Endothelial cell of hepatic sinusoid (primary cell): ENCODE data around the gene KHDRBS1.
"Not testable (repeated sequence)": the region's sequence is repeated elsewhere in the genome, so short reads cannot be mapped to it uniquely, and the experiment has no call there.

Experiments
- in situ Hi-C: cut with HindIII; loops from 2 replicates; pipeline ENCODE4 v1.10.0; 2017; ENCODE audit warnings: low sequenced_read_pairs

Gene KHDRBS1, protein sequence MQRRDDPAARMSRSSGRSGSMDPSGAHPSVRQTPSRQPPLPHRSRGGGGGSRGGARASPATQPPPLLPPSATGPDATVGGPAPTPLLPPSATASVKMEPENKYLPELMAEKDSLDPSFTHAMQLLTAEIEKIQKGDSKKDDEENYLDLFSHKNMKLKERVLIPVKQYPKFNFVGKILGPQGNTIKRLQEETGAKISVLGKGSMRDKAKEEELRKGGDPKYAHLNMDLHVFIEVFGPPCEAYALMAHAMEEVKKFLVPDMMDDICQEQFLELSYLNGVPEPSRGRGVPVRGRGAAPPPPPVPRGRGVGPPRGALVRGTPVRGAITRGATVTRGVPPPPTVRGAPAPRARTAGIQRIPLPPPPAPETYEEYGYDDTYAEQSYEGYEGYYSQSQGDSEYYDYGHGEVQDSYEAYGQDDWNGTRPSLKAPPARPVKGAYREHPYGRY

GRCh38 chr1:32013386-32014198 is at the start of gene KHDRBS1:
TSS of gene KHDRBS1 (plus strand) at chr1:32013868. CDS start at chr1:32013996, 128 bp downstream.
- in situ Hi-C loops = no loop called here

GRCh38 chr1:31970873-31971272 is 42.8 kb upstream of the KHDRBS1 start:
- in situ Hi-C loops = no loop called here

GRCh38 chr1:31976401-31976800 is 37.3 kb upstream of the KHDRBS1 start:
- in situ Hi-C loops = loop anchor here (25.0 kb wide), 1 partner anchor 164 kb away; the partner anchor contains the start of gene SPOCD1

- in situ Hi-C loops = loop anchor here (25.0 kb wide), 1 partner anchor 165 kb away; the partner anchor contains the start of gene SPOCD1
Measured at GRCh38 chr1:31977385-31978131, 36.1 kb upstream of the KHDRBS1 start.

GRCh38 chr1:31978843-31979400 is 34.7 kb upstream of the KHDRBS1 start:
- in situ Hi-C loops = loop anchor here (25.0 kb wide), 1 partner anchor 167 kb away; the partner anchor contains the start of gene SPOCD1

DNA sequence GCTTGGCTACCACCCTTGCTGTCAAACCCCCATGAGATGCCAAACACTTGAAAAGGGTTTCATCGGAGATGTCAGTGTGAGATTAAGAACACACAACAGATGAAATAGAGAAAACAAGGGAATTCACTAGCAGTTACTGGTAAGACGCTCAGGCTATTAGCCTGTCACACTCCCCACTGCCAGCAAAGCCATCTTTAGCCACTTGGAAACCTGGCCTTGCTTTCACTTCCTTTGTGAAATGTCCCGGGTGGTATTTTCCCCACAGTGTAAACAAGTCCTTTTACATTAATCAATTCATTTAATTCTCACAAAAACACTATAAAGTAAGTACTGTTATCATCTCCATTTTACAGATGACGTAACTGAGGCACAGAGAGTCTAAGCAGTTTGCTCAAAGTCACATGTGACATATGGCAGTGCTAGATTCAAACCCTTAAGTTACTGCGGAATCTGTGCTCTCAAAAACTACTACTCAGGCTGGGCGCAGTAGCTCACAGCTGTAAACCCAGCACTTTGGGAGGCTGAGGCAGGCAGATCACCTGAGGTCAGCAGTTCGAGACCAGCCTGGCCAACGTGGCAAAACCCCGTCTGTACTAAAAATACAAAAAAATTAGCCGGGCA is 32.7 kb upstream of the KHDRBS1 start:
- in situ Hi-C loops = loop anchor here (25.0 kb wide), 1 partner anchor 169 kb away; the partner anchor contains the start of gene SPOCD1

- in situ Hi-C loops = loop anchor here (25.0 kb wide), 1 partner anchor 169 kb away; the partner anchor contains the start of gene SPOCD1
Measured at GRCh38 chr1:31981456-31981839, 32.2 kb upstream of the KHDRBS1 start.

DNA sequence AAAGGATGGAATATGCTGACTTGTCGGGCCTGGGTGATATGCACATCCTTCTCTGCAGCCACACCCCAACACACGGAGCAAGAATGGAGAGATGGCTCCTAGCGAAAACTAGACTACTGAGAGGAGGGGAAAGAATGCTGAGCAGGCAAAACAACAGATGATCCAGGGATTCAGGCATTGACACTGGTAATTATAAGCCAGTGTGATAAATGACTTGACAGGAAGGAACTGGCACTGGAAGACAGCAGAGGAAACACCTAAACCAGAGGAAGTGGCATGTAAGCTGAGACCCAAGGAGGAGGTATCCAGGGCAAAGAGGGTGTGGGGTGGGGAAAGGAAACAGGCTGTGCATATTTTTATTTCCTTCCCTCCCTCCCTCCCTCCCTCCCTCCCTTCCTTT is 31.7 kb upstream of the KHDRBS1 start:
- in situ Hi-C loops = loop anchor here (25.0 kb wide), 1 partner anchor 170 kb away; the partner anchor contains the start of gene SPOCD1

GRCh38 chr1:31984419-31985347 is 29.0 kb upstream of the KHDRBS1 start:
- in situ Hi-C loops = loop anchor here (25.0 kb wide), 1 partner anchor 172 kb away; the partner anchor contains the start of gene SPOCD1

DNA sequence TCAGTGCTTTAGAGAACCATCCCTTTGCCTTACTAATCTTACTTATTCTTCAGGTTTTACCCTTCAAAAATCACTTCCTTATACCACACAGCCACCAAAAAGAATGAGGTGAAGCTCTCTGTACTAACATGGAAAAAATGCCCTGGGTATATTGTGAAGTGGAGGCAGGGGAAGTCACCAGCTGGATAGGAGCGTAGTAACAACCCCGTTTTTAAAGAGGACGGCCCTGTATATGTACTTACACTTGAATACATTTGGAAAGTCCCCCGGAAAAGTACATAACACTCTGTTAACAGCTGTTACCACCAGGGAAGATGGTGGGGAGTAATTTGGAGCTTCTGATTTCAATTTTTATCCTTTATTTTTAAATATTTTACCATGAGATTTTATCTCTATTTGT is 28.2 kb upstream of the KHDRBS1 start:
- in situ Hi-C loops = loop anchor here (25.0 kb wide), 1 partner anchor 173 kb away; the partner anchor contains the start of gene SPOCD1

- in situ Hi-C loops = loop anchor here (25.0 kb wide), 1 partner anchor 175 kb away; the partner anchor contains the start of gene SPOCD1
Measured at GRCh38 chr1:31987135-31987619, 26.5 kb upstream of the KHDRBS1 start.

GRCh38 chr1:31989964-31990363 is 23.7 kb upstream of the KHDRBS1 start:
- in situ Hi-C loops = loop anchor here (25.0 kb wide), 1 partner anchor 178 kb away; the partner anchor contains the start of gene SPOCD1

DNA sequence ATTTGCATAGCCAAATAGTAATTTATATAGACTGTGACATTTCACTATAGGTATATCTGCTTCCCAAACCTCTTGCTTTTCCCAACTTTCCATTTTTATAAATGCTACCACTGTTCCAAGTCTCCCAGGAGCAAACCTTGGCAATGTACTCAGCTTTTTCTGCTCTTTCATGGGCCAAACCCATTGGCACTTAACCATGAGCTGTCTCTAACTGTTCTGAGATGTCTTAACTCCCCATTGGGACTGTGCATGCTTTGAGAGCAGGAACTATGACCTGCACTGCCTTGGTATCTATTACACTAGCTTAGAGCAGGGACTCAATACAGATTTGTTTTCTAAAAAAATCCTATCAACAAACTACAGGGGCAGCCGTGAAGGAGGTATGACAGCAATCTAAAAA is 22.5 kb upstream of the KHDRBS1 start:
- in situ Hi-C loops = loop anchor here (25.0 kb wide), 1 partner anchor 179 kb away; the partner anchor contains the start of gene SPOCD1

GRCh38 chr1:31995263-31995662 is 18.4 kb upstream of the KHDRBS1 start:
- in situ Hi-C loops = loop anchor here (25.0 kb wide), 1 partner anchor 183 kb away; the partner anchor contains the start of gene SPOCD1

- in situ Hi-C loops = loop anchor here (25.0 kb wide), 1 partner anchor 184 kb away; the partner anchor contains the start of gene SPOCD1
Measured at GRCh38 chr1:31996121-31996520, 17.5 kb upstream of the KHDRBS1 start.

- in situ Hi-C loops = no loop called here
Measured at GRCh38 chr1:32001863-32002262, 11.8 kb upstream of the KHDRBS1 start.

GRCh38 chr1:32002285-32002684 is 11.4 kb upstream of the KHDRBS1 start:
- in situ Hi-C loops = not testable (repeated sequence)

DNA sequence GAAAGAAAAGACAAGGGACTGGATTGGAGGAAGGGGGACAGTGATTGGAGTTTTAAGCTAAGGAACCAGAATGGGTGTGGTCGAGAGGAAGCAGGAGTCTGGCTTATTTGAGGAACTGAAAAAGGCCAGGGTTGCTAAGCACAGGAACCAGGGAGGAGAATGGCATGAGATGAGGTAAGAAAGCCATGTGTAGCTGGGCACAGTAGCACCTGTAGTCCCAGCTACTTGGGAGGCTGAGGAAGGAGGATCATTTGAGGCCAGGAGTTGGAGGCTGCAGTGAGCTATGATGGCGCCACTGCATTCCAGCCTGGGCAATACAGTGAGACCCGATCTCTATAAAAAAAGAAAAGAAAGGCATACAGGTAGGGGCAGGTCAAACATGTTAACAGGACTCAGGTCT is 8.1 kb upstream of the KHDRBS1 start:
- in situ Hi-C loops = no loop called here
